Esophagus (tissue), 2 donors: ENCODE data around the gene SAFB. TPM values are rescaled to one million over a fixed set of nuclear protein-coding genes. Genes with fewer than 3 reads are reported as not detected.
"Not testable (repeated sequence)": the region's sequence is repeated elsewhere in the genome, so short reads cannot be mapped to it uniquely, and the experiment has no call there.

Experiments
- H3K27ac ChIP-seq, 2 donors: one replicate each; pipeline ENCODE4 v1.5.1; 2013; ENCODE audit warnings: low read depth in 2 of 2, mild to moderate bottlenecking in 2 of 2, inconsistent platforms in 1 of 2, low read length in 1 of 2, moderate library complexity in 1 of 2
- H3K27me3 ChIP-seq, 2 donors: one replicate each; pipeline ENCODE4 v1.6.1; 2013; ENCODE audit warnings: low read length in 2 of 2, control low read depth in 1 of 2, mild to moderate bottlenecking in 1 of 2; ENCODE audit not compliant: insufficient read depth in 2 of 2, control insufficient read depth in 1 of 2
- H3K36me3 ChIP-seq, 2 donors: one replicate each; pipeline ENCODE4 v1.6.1; 2013; ENCODE audit warnings: low read length in 1 of 2; ENCODE audit not compliant: control insufficient read depth in 2 of 2, insufficient read depth in 2 of 2
- H3K4me1 ChIP-seq, 2 donors: one replicate each; pipeline ENCODE4 v1.6.1; 2013; ENCODE audit warnings: low read length in 1 of 2; ENCODE audit not compliant: control insufficient read depth in 2 of 2, insufficient read depth in 2 of 2
- H3K4me3 ChIP-seq, 2 donors: one replicate each; pipeline ENCODE4 v1.5.1; 2013; ENCODE audit warnings: low read length in 2 of 2, mild to moderate bottlenecking in 2 of 2, low read depth in 1 of 2, moderate library complexity in 1 of 2
- H3K9me3 ChIP-seq, 2 donors: one replicate each; pipeline ENCODE4 v1.6.1; 2013; ENCODE audit warnings: mild to moderate bottlenecking in 2 of 2, low read depth in 1 of 2, low read length in 1 of 2, moderate library complexity in 1 of 2; ENCODE audit not compliant: control insufficient read depth in 2 of 2, insufficient read depth in 1 of 2
- WGBS, 2 donors: extraction: QIAGEN DNeasy Blood & Tissue Kit; methylation state at CpG; one replicate each; pipeline ENCODE4 v1.1.7; 2013; 5-methylcytosine and 5-hydroxymethylcytosine counted together
- polyA plus RNA-seq, 2 donors: library from polyadenylated mRNA; stranded (reverse); fragments of 200-250 nt; gene quantifications; one replicate each; pipeline ENCODE4 v1.2.3, GENCODE V29; 2013
- donor health status: healthy with polysubstance abuse.
- donor health status: Bipolar disorder and iron deficiency.

The SAFB gene
- polyA plus RNA-seq, 2 donors: 44.2 to 48.5 TPM

GRCh38 chr19:5697022-5697889 lies 74.4 kb downstream of the SAFB start:
- peaks cover 25 to 68% of the 10 kb centered on the region in 2 donors for H3K36me3 ChIP-seq
- no peak overlapping the region for H3K27ac ChIP-seq
- H3K4me3 ChIP-seq: no peak overlapping the region
- WGBS, 2 donors: 74 to 79% methylated on average over 22 to 25 of the region's 25 CpGs
- H3K27me3 ChIP-seq: no peaks in the 10 kb centered on the region
- H3K9me3 ChIP-seq: no peaks in the 10 kb centered on the region
- peaks cover 0 to 3% of the 10 kb centered on the region in 2 donors for H3K4me1 ChIP-seq

DNA sequence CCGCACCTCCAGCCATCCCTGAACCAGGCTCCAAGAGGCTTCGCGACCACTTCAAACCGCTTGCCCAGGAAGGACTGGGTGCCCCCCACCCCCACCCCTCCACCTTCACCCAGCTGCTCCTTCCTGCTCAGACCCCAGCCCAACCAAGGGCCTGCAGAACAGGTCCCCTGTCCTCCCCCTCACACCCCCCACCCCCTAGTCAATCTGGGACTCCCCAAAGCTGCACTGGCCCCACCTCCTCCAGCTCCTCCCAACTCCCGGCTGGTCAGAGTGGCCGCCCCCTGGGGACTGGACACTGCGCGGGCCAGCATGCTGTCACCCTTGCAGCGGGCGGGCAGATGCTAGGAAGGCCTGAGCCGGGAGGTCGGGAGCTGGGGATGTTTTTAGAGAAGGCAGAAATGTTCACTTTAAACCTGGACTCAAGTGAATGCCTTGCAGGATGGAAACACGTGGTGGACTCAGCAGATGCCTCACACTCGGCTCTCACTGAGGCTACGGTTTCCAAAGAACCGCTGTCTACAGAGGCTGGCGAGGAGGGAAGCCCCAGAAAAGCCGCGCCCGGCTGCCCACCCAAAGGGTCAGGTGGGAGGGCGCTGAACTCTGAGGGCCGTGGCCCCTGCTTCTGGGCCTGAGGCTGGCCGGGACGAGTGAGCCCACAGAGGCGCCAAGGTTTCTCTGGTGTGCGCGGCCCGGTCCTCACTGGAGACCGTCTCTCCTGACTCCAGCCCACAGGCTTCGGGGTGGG lies 75.2 kb downstream of the SAFB start:
- no peak overlapping the region for H3K27ac ChIP-seq
- H3K4me1 ChIP-seq: peaks cover 0 to 3% of the 10 kb centered on the region in 2 donors
- no peaks in the 10 kb centered on the region for H3K27me3 ChIP-seq
- 81 to 82% methylated on average over 29 to 30 of the region's 30 CpGs for WGBS, 2 donors
- H3K9me3 ChIP-seq: no peaks in the 10 kb centered on the region
- peaks cover 21 to 61% of the 10 kb centered on the region in 2 donors for H3K36me3 ChIP-seq
- no peak overlapping the region for H3K4me3 ChIP-seq

DNA sequence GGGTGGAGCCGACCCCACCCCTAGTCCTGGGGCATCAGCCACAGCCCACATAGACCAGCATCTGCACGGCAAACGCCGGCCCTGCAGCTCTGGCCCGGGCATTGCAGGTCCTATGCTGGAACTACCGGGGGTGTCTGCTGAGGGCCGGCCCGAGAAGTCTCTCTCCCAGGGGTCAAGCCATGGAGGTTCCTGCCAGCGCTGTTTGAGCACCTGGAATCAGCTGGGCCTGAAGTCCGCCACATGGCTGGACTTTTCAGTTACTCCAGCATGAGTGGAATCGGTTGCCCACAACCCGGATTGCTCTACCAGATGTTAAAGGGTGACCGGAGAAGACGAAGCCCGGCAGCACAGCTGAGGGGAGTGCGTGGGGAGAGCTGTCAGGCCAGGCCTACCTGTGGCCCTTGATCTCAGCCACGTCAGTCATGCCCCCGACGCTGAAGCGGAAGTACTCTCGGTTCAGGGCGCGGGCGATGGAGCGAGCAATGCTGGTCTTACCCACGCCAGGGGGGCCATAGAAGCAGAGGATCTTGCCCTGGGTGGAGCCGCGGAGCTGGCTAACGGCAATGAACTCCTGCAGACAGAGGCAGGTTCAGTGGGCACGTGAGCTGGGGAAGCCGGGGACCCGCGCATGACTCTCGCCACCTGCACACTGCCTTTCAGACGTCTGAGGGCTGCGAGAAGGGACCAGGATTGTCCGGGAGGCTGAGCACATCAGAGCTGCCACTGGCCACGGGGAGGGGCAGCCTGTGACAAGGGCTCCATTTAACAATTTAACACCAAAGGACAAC lies 75.9 kb downstream of the SAFB start:
- peaks cover 16 to 61% of the 10 kb centered on the region in 2 donors for H3K36me3 ChIP-seq
- H3K27ac ChIP-seq: no peak overlapping the region
- no peaks in the 10 kb centered on the region for H3K4me1 ChIP-seq
- H3K4me3 ChIP-seq: peak overlapping the region in 1 of 2 donors; percentile 5
- WGBS, 2 donors: 86 to 88% methylated on average over 38 of the region's 38 CpGs
- H3K27me3 ChIP-seq: no peaks in the 10 kb centered on the region
- H3K9me3 ChIP-seq: no peaks in the 10 kb centered on the region

GRCh38 chr19:5700455-5701092 lies 77.7 kb downstream of the SAFB start:
- Histone ChIP-seq H3K27ac (no peak overlapping the region), H3K4me3 (no peak overlapping the region), H3K36me3 (peaks cover 13 to 54% of the 10 kb centered on the region in 2 donors), H3K9me3 (no peaks in the 10 kb centered on the region), H3K4me1 (no peaks in the 10 kb centered on the region), H3K27me3 (no peaks in the 10 kb centered on the region)
- WGBS, 2 donors: 92 to 95% methylated on average over 22 of the region's 22 CpGs

DNA sequence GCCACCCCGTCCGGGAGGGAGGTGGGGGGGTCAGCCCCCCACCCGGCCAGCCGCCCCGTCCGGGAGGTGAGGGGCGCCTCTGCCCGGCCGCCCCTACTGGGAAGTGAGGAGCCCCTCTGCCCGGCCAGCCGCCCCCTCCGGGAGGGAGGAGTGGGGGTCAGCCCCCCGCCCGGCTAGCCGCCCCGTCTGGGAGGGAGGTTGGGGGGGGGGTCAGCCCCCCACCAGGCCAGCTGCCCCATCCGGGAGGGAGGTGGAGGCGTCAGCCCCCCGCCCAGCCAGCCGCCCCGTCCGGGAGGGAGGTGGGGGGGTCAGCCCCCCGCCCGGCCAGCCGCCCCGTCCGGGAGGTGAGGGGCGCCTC lies 79.1 kb downstream of the SAFB start:
- not testable (repeated sequence) for H3K9me3 ChIP-seq, H3K27ac ChIP-seq, H3K27me3 ChIP-seq, H3K4me1 ChIP-seq, H3K4me3 ChIP-seq
- 89 to 100% methylated on average over 2 to 20 of the region's 28 CpGs for WGBS, 2 donors
- peaks cover 7 to 52% of the 10 kb centered on the region in 2 donors for H3K36me3 ChIP-seq

GRCh38 chr19:5703819-5704818 lies 81.2 kb downstream of the SAFB start:
- Histone ChIP-seq H3K27me3 (no peaks in the 10 kb centered on the region), H3K9me3 (no peaks in the 10 kb centered on the region), H3K4me3 (no peak overlapping the region), H3K36me3 (peaks cover 4 to 53% of the 10 kb centered on the region in 2 donors), H3K4me1 (no peaks in the 10 kb centered on the region), H3K27ac (no peak overlapping the region)
- WGBS, 2 donors: 92 to 94% methylated on average over 40 of the region's 40 CpGs

DNA sequence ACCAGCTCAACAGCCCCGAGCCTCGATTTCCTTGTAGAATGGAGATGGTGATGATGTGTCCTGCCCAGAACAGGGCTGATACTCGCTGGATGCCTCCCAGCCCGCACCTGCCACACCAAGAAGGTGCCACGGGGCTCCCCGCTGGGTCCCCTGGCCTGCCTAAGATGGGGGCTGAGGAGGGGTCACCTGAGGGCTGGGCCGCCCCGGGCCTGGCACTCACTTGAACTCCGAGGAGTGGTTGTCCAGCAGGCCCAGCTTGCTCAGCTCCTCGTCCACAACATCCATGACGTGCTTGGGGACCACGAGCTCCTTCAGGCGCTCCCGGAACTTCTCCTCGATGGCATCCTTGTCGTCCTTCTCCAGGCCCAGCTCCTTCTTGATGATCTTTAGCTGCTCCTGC lies 82.7 kb downstream of the SAFB start:
- no peak overlapping the region for H3K4me3 ChIP-seq
- no peaks in the 10 kb centered on the region for H3K4me1 ChIP-seq
- H3K27me3 ChIP-seq: no peaks in the 10 kb centered on the region
- WGBS, 2 donors: 87 to 92% methylated on average over 15 to 16 of the region's 16 CpGs
- H3K27ac ChIP-seq: no peak overlapping the region
- peaks cover 4 to 49% of the 10 kb centered on the region in 2 donors for H3K36me3 ChIP-seq
- H3K9me3 ChIP-seq: no peaks in the 10 kb centered on the region

DNA sequence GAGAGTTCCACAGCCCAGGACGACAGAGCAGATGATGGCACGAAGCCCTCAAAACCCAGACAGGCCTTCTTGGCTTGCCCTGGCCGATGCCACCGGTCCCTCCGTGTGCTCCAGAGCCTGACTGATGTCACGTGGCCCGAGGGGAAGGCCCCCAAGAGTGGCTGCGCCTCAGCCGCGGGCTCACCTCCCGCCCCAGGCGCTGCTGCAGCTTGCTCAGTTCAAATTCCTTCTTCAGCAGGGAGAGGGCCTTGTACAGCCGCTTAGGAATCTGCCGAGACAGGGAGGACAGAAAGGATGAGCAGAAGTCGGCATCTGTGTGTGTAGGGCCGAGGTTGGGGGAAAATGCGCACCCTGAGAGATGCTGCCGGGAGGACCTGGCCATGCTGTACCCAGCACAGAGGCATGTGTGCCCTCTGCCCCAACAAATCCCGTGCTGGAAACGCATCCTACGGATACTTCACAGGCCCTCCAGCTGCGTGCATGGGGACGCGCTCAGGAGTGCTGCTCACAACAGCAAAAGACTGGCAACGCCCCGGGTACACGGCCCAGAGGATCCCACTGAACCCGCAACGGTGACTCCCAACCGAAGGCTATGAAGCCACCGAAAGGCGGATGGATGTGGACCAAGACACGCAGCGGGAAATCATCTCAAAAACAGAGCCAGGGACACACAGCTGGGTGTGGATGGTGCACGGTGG lies 84.1 kb downstream of the SAFB start:
- Histone ChIP-seq H3K9me3 (no peaks in the 10 kb centered on the region), H3K36me3 (peaks cover 13 to 57% of the 10 kb centered on the region in 2 donors), H3K27me3 (no peaks in the 10 kb centered on the region), H3K4me1 (no peaks in the 10 kb centered on the region), H3K4me3 (no peak overlapping the region), H3K27ac (no peak overlapping the region)
- whole genome bisulfite sequencing, 2 donors: 93 to 94% methylated on average over 35 of the region's 35 CpGs
